Neural cell (in vitro differentiated cells): ENCODE measurements around the gene TRIM56.

Experiments
- CTCF ChIP-seq: fragments of 450-650 bp; IDR thresholded peaks from 2 replicates; pipeline ENCODE4 v1.5.1; 2014; ENCODE audit warnings: antibody characterized with exemption, mild to moderate bottlenecking, moderate library complexity; ENCODE audit not compliant: poor library complexity, severe bottlenecking
- EP300 ChIP-seq: fragments of 450-650 bp; conservative IDR thresholded peaks from 2 replicates; pipeline ENCODE4 v1.6.1; 2014; ENCODE audit warnings: antibody characterized with exemption, mild to moderate bottlenecking, moderate library complexity; ENCODE audit not compliant: poor library complexity, severe bottlenecking
- EZH2 ChIP-seq: fragments of 200-600, 300-800 bp; shearing (Covaris generic), sonication (generic); IDR thresholded peaks from 2 replicates; pipeline ENCODE4 v1.6.1; 2014; ENCODE audit warnings: antibody characterized with exemption, low read length, borderline replicate concordance, mild to moderate bottlenecking; ENCODE audit not compliant: insufficient read depth, poor library complexity, severe bottlenecking
- MXI1 ChIP-seq: fragments of 450-650 bp; conservative IDR thresholded peaks from 2 replicates; pipeline ENCODE4 v1.6.1; 2014; ENCODE audit warnings: antibody characterized with exemption, mild to moderate bottlenecking; ENCODE audit not compliant: poor library complexity, severe bottlenecking
- POLR2AphosphoS5 ChIP-seq: IDR thresholded peaks from 2 replicates; pipeline ENCODE4 v1.6.1; 2012
- RAD21 ChIP-seq: fragments of 450-650 bp; conservative IDR thresholded peaks from 2 replicates; pipeline ENCODE4 v1.6.1; 2014; ENCODE audit warnings: antibody characterized with exemption, mild to moderate bottlenecking, moderate library complexity
- REST ChIP-seq: IDR thresholded peaks from 2 replicates; pipeline ENCODE4 v1.6.1; 2012; ENCODE audit warnings: borderline replicate concordance
- SMC3 ChIP-seq: fragments of 450-650 bp; conservative IDR thresholded peaks from 2 replicates; pipeline ENCODE4 v1.6.1; 2014; ENCODE audit warnings: antibody characterized with exemption, mild to moderate bottlenecking, moderate library complexity; ENCODE audit not compliant: poor library complexity
- TAF1 ChIP-seq: IDR thresholded peaks from 2 replicates; pipeline ENCODE4 v1.6.1; 2012; ENCODE audit warnings: low read depth

- TF ChIP-seq CTCF (no peak), POLR2AphosphoS5 (no peak), EP300 (peak; percentile 17), SMC3 (no peak), EZH2 (no peak), TAF1 (no peak), REST (no peak), RAD21 (no peak), MXI1 (no peak)
Measured at GRCh38 chr7:101059620-101059942, 25.7 kb upstream of the TRIM56 start.
